Uterus (tissue), 2 donors: ENCODE data around the gene MMP17.

Experiments used
- CTCF ChIP-seq, 4 experiments: fragments of 200-600 bp in 2 of 4; fragments of 450-650 bp in 2 of 4; sonication (generic) in 2 of 4; IDR thresholded peaks; one replicate each; pipeline ENCODE4 v1.5.1; 2016 to 2019; ENCODE audit warnings: antibody characterized with exemption in 4 of 4, mild to moderate bottlenecking in 2 of 4, moderate library complexity in 1 of 4
- POLR2A ChIP-seq, 2 donors: fragments of 450-650 bp; IDR thresholded peaks; one replicate each; pipeline ENCODE4 v1.6.1; 2016; ENCODE audit warnings: antibody characterized with exemption in 2 of 2, mild to moderate bottlenecking in 1 of 2, moderate library complexity in 1 of 2

- TF ChIP-seq CTCF (IDR thresholded peaks at IDR 0.05) (no peak), POLR2A (IDR thresholded peaks at IDR 0.05) (no peak)
These were observed 9.2 kb upstream of the MMP17 start for GRCh38 chr12:131818821-131819585.
